HepG2 (cell line): ENCODE results near the gene MS4A18. TPM values are rescaled to one million over a fixed set of nuclear protein-coding genes. Genes with fewer than 3 reads are reported as not detected.

Experiments used
- ATAC-seq: fragments of 200-7000 bp; cut with Tn5 transposase; 3 replicates; pipeline ENCODE4 v1.9.1; 2020; ENCODE audit warnings: mild to moderate bottlenecking, moderate library complexity
- BruUV-seq: library from RNA; stranded (reverse); fragments of 400-500 nt; replicated peaks from 2 replicates; lab custom pipeline; 2021; lab: Mats Ljungman, UMichigan
- CTCF ChIA-PET: fragments of 300-600 bp; formaldehyde crosslinking; extraction: SDS; loops from one replicate; lab custom pipeline; 2021; ENCODE audit warnings: low total read pairs, inconsistent platforms, low intra/inter-chr PET ratio; lab: Yijun Ruan, JAX
- POLR2A ChIA-PET: fragments of 350-600 bp; sonication (Branson Sonifier 250); formaldehyde crosslinking; loops from one replicate; lab custom pipeline; 2020; ENCODE audit warnings: antibody characterized with exemption, inconsistent platforms; lab: Yijun Ruan, JAX
- DNase-seq: peaks from one replicate; pipeline ENCODE4 v3.0.0-alpha.2; 2015; ENCODE audit warnings: low spot score
- FAIRE-seq: peaks from 3 replicates; lab custom pipeline; 2011; peaks lifted over from hg19 to GRCh38; lab: Jason Lieb, UNC
- H2AFZ ChIP-seq: one replicate; pipeline ENCODE4 v1.6.1; 2011; ENCODE audit warnings: low read length, inconsistent platforms
- H3K27ac ChIP-seq: fragments of 300-600 bp; 3 replicates; pipeline ENCODE4 v1.8.0; 2011; ENCODE audit warnings: mixed run types, mild to moderate bottlenecking, mixed read lengths, low read length, inconsistent platforms; ENCODE audit not compliant: insufficient read depth; ENCODE audit errors: extremely low read length
- H3K27me3 ChIP-seq, 2 experiments: fragments of 200-600 bp in 1 of 2; 2 replicates in 1 of 2; 3 replicates in 1 of 2; pipeline versions ENCODE4 v1.6.0 to v1.8.0; 2011; ENCODE audit warnings: low read length in 2 of 2, mild to moderate bottlenecking in 2 of 2, moderate library complexity in 2 of 2, inconsistent platforms in 1 of 2; ENCODE audit not compliant: insufficient read depth in 2 of 2, control insufficient read depth in 1 of 2
- H3K36me3 ChIP-seq, 2 experiments: fragments of 200-600 bp in 1 of 2; replicated peaks in 1 of 2; 2 replicates in 1 of 2; 3 replicates in 1 of 2; pipeline versions ENCODE4 v1.5.1 to v1.8.0; 2011; ENCODE audit warnings: low read length in 2 of 2, inconsistent platforms in 1 of 2; ENCODE audit not compliant: insufficient read depth in 2 of 2, control insufficient read depth in 1 of 2
- H3K4me1 ChIP-seq: 2 replicates; pipeline ENCODE4 v1.5.1; 2012; ENCODE audit warnings: low read length, inconsistent platforms; ENCODE audit not compliant: insufficient read depth
- H3K4me2 ChIP-seq: 2 replicates; pipeline ENCODE4 v1.6.0; 2011; ENCODE audit warnings: low read depth, low read length, inconsistent platforms
- H3K4me3 ChIP-seq, 3 experiments: fragments of 200-600 bp in 1 of 3; sonication (generic), shearing (Covaris generic) in 1 of 3; replicated peaks in 1 of 3; 2 replicates each; pipeline ENCODE4 v1.5.1; 2011 to 2016; ENCODE audit warnings: low read length in 3 of 3, inconsistent platforms in 2 of 3, low read depth in 2 of 3, mild to moderate bottlenecking in 2 of 3, control low read depth in 1 of 3, mixed read lengths in 1 of 3; ENCODE audit not compliant: insufficient read depth in 1 of 3
- H3K79me2 ChIP-seq: one replicate; pipeline ENCODE4 v1.6.1; 2011; ENCODE audit warnings: low read length, inconsistent platforms; ENCODE audit not compliant: insufficient read depth
- H3K9ac ChIP-seq: 2 replicates; pipeline ENCODE4 v1.6.0; 2011; ENCODE audit warnings: mild to moderate bottlenecking, low read depth, low read length, inconsistent platforms; ENCODE audit not compliant: insufficient read depth
- H3K9me3 ChIP-seq: 2 replicates; pipeline ENCODE4 v1.5.1; 2012; ENCODE audit warnings: mild to moderate bottlenecking, low read length
- H4K20me1 ChIP-seq: 2 replicates; pipeline ENCODE4 v1.6.0; 2011; ENCODE audit warnings: inconsistent platforms, mild to moderate bottlenecking, low read length, moderate library complexity; ENCODE audit not compliant: insufficient read depth
- ATF3 ChIP-seq: sonication (generic); formaldehyde crosslinking; IDR thresholded peaks from 2 replicates; pipeline ENCODE4 v1.4.0; 2020; ENCODE audit warnings: missing genetic modification reagents
- ELF3 ChIP-seq: IDR thresholded peaks from 2 replicates; pipeline ENCODE4 v1.6.1; 2016; ENCODE audit warnings: missing genetic modification reagents, missing compliant biosample characterization
- FOXA1 ChIP-seq, 2 experiments: fragments of 450-650 bp in 1 of 2; sonication (generic) in 1 of 2; formaldehyde crosslinking in 1 of 2; IDR thresholded peaks; 2 replicates each; pipeline versions ENCODE4 v1.4.0 to v1.6.1; 2016 to 2020; ENCODE audit warnings: missing genetic modification reagents in 1 of 2
- GABPB1 ChIP-seq: IDR thresholded peaks from 2 replicates; pipeline ENCODE4 v1.6.1; 2016; ENCODE audit warnings: mild to moderate bottlenecking, missing genetic modification reagents, moderate library complexity, missing compliant biosample characterization
- MED8 ChIP-seq: sonication (generic); formaldehyde crosslinking; IDR thresholded peaks from 2 replicates; pipeline ENCODE4 v1.8.1; 2023; ENCODE audit warnings: mild to moderate bottlenecking, missing genetic modification reagents; ENCODE audit not compliant: insufficient replicate concordance
- NAIF1 ChIP-seq: sonication (generic); formaldehyde crosslinking; IDR thresholded peaks from 2 replicates; pipeline ENCODE4 v1.5.0; 2020; ENCODE audit warnings: mild to moderate bottlenecking, missing genetic modification reagents, borderline replicate concordance
- NRL ChIP-seq: sonication (generic); formaldehyde crosslinking; IDR thresholded peaks from 2 replicates; pipeline ENCODE4 v1.5.0; 2020; ENCODE audit warnings: missing genetic modification reagents, mild to moderate bottlenecking, moderate library complexity, borderline replicate concordance
- RELA ChIP-seq: sonication (generic); formaldehyde crosslinking; IDR thresholded peaks from 2 replicates; pipeline ENCODE4 v1.4.0; 2020; ENCODE audit warnings: missing genetic modification reagents
- SRSF4 ChIP-seq: fragments of 200-400 bp; formaldehyde crosslinking; IDR thresholded peaks from one replicate; pipeline ENCODE4 v1.6.1; 2018; ENCODE audit warnings: mild to moderate bottlenecking, low read depth, low read length, moderate library complexity; ENCODE audit not compliant: poor library complexity, severe bottlenecking
- TEF ChIP-seq: sonication (generic); formaldehyde crosslinking; IDR thresholded peaks from 2 replicates; pipeline ENCODE4 v1.5.0; 2020; ENCODE audit warnings: missing genetic modification reagents
- ZBTB1 ChIP-seq: sonication (generic); formaldehyde crosslinking; IDR thresholded peaks from 2 replicates; pipeline ENCODE4 v1.4.0; 2020; ENCODE audit warnings: missing genetic modification reagents, borderline replicate concordance
- ZC3H13 ChIP-seq: sonication (generic); formaldehyde crosslinking; IDR thresholded peaks from 2 replicates; pipeline ENCODE4 v1.8.1; 2023; ENCODE audit warnings: mild to moderate bottlenecking, missing genetic modification reagents, moderate library complexity
- ZKSCAN1 ChIP-seq: fragments of 150-350 bp; IDR thresholded peaks from 2 replicates; pipeline ENCODE4 v1.6.1; 2014; ENCODE audit warnings: low read length
- ZNF382 ChIP-seq: sonication (generic); formaldehyde crosslinking; IDR thresholded peaks from 2 replicates; pipeline ENCODE4 v1.5.0; 2020; ENCODE audit warnings: missing genetic modification reagents, mild to moderate bottlenecking, borderline replicate concordance
- ZNF501 ChIP-seq: sonication (generic); formaldehyde crosslinking; IDR thresholded peaks from 2 replicates; pipeline ENCODE4 v1.5.1; 2020; ENCODE audit warnings: mild to moderate bottlenecking, moderate library complexity, missing genetic modification reagents
- ZNF737 ChIP-seq: sonication (generic); formaldehyde crosslinking; IDR thresholded peaks from 2 replicates; pipeline ENCODE4 v1.5.0; 2020; ENCODE audit warnings: missing genetic modification reagents, mild to moderate bottlenecking, borderline replicate concordance
- WGBS: methylation state at CpG from one replicate; pipeline ENCODE4 v1.1.6; 2017; ENCODE audit warnings: low lambda C conversion rate; 5-methylcytosine and 5-hydroxymethylcytosine counted together
- in situ Hi-C: cut with HindIII; loops from 2 replicates; pipeline ENCODE4 v1.10.0; 2017; ENCODE audit warnings: low pct_unique_long_range_greater_than_20kb; ENCODE audit not compliant: extremely low pct_ligation_motif_present
- intact Hi-C: fragments of 100-400 bp; cut with micrococcal nuclease; formaldehyde crosslinking; loops from one replicate; pipeline ENCODE4 v1.10.0; 2022; ENCODE audit not compliant: unreplicated experiment
- polyA plus RNA-seq, 8 experiments: library from polyadenylated mRNA; depleted of rRNA in 3 of 8; stranded (reverse) in 7 of 8; unstranded in 1 of 8; fragments of >200 nt; fragmentation: Illumina TruSeq in 4 of 8; extraction: Trizol in 4 of 8; gene quantifications; 2 replicates each; pipeline versions ENCODE4 v1.2.1 to v1.2.3, GENCODE V29; 2011 to 2016; ENCODE audit warnings: low read depth in 4 of 8, missing spikeins in 1 of 8, mixed read lengths in 1 of 8; ENCODE audit not compliant: insufficient read depth in 1 of 8
- total RNA-seq, 5 experiments: library from RNA; depleted of rRNA; stranded (reverse); fragments of >200 nt; fragmentation: Illumina TruSeq; extraction: Trizol; gene quantifications; 2 replicates each; pipeline ENCODE4 v1.2.3, GENCODE V29; 2016; ENCODE audit warnings: low read depth in 1 of 5

The MS4A18 gene
- total and polyA plus RNA-seq, 2 of the 13 experiments (the other 11 are each of a cell fraction or from before 2014, with no cell fraction given) = not detected

- Histone ChIP-seq H3K27ac (no peak overlapping the region), H3K27me3 (peaks cover 2 to 26% of the 10 kb centered on the region in 2 experiments; a peak in 4 of 5 replicates), H4K20me1 (no peaks in the 10 kb centered on the region), H3K79me2 (no peaks in the 10 kb centered on the region), H3K9ac (no peak overlapping the region), H3K4me1 (no peaks in the 10 kb centered on the region), H3K4me3 (no peak overlapping the region), H2AFZ (no peak overlapping the region), H3K4me2 (no peak overlapping the region), H3K9me3 (no peaks in the 10 kb centered on the region), H3K36me3 (no peaks in the 10 kb centered on the region)
- no peak for FAIRE-seq
- TF ChIP-seq ZC3H13 (CRISPR knock-in tag) = no peak
- no peak for TF ChIP-seq GABPB1
- no peak for TF ChIP-seq ELF3 (CRISPR knock-in tag)
- TF ChIP-seq RELA (CRISPR knock-in tag) = no peak
- no peak for TF ChIP-seq MED8 (CRISPR knock-in tag)
- TF ChIP-seq NRL (CRISPR knock-in tag) = no peak
- TF ChIP-seq TEF = no peak
- TF ChIP-seq SRSF4 = no peak
- TF ChIP-seq ZNF501 = no peak
- no peak for TF ChIP-seq ZNF382 (CRISPR knock-in tag)
- TF ChIP-seq ZNF737 (CRISPR knock-in tag) = no peak
- no peak for TF ChIP-seq NAIF1 (CRISPR knock-in tag)
- no peak for TF ChIP-seq ZKSCAN1
- TF ChIP-seq ATF3 (CRISPR knock-in tag) = no peak
- TF ChIP-seq ZBTB1 = no peak
- TF ChIP-seq FOXA1 (IDR thresholded peaks at IDR 0.05) = no peak
- no peak for TF ChIP-seq FOXA1 (CRISPR knock-in tag; IDR thresholded peaks at IDR 0.05)
- in situ Hi-C loops (no loop called here), intact Hi-C loops (no loop called here)
- POLR2A ChIA-PET = no interaction called here
- no TSS peak for BruUV-seq
- WGBS = 42% methylated on average over 4 of the region's 4 CpGs
- DNase-seq = no peak
- CTCF ChIA-PET = no interaction called here
- ATAC-seq = no peak
Measured at GRCh38 chr11:60734279-60734678, 9.8 kb downstream of the MS4A18 start.
